Vein endothelial cell (primary cell): ENCODE results near the gene SLC33A1. TPM values are rescaled to one million over a fixed set of nuclear protein-coding genes. Genes with fewer than 3 reads are reported as not detected.

Source experiments
- total RNA-seq: library from RNA; depleted of rRNA; stranded (reverse); fragments of >200 nt; gene quantifications from 2 replicates; pipeline ENCODE4 v1.2.3, GENCODE V29; 2012

The SLC33A1 gene
- total RNA-seq, result 32.3 and 39.6 TPM in 2 replicates

GRCh38 chr3:155854141-155854940 lies at the start of gene SLC33A1:
SLC33A1 (minus strand) TSS chr3:155854427; CDS start chr3:155853997, 430 bp downstream.

GRCh38 chr3:155870133-155870944 lies 16.1 kb upstream of the SLC33A1 start, which contains the start of gene GMPS:
GMPS (plus strand) TSS chr3:155870650; CDS start chr3:155870871, 221 bp downstream.

GRCh38 chr3:155805802-155806618 lies 48.2 kb downstream of the SLC33A1 start, which contains the start of gene C3orf33:
C3orf33 (minus strand) TSS chr3:155806278; CDS start chr3:155806252, 26 bp downstream.

Other genes starting within 250 kb of the SLC33A1 start
- 0.10 and 0.33 TPM in 2 replicates for gene PLCH1, start 109.4 kb downstream of the SLC33A1 start, total RNA-seq
- gene C3orf33, start 48.1 kb downstream of the SLC33A1 start, total RNA-seq, result 1.3 and 1.4 TPM in 2 replicates
- gene GMPS, start 16.2 kb upstream of the SLC33A1 start, total RNA-seq, result 41.5 and 67.5 TPM in 2 replicates